Astrocyte (in vitro differentiated cells and primary cell): ENCODE measurements around the gene PTPRE. TPM values are rescaled to one million over a fixed set of nuclear protein-coding genes. Genes with fewer than 3 reads are reported as not detected.

Experiments used
- DNase-seq: peaks from one replicate; pipeline ENCODE4 v3.0.0-alpha.2; 2010; ENCODE audit warnings: low read depth
- FAIRE-seq: peaks from 2 replicates; lab custom pipeline; 2011; peaks lifted over from hg19 to GRCh38; lab: Jason Lieb, UNC
- H2AFZ ChIP-seq: 2 replicates; pipeline ENCODE4 v1.6.0; 2012; ENCODE audit warnings: low read depth, low read length, inconsistent platforms
- H3K27ac ChIP-seq: 2 replicates; pipeline ENCODE4 v1.5.1; 2011; ENCODE audit warnings: low read depth, low read length, inconsistent platforms
- H3K27me3 ChIP-seq: 2 replicates; pipeline ENCODE4 v1.6.0; 2011; ENCODE audit warnings: low read length, inconsistent platforms; ENCODE audit not compliant: insufficient read depth
- H3K36me3 ChIP-seq: 2 replicates; pipeline ENCODE4 v1.5.1; 2011; ENCODE audit warnings: low read length, inconsistent platforms; ENCODE audit not compliant: insufficient read depth
- H3K4me1 ChIP-seq: 2 replicates; pipeline ENCODE4 v1.5.1; 2011; ENCODE audit warnings: low read length, inconsistent platforms; ENCODE audit not compliant: insufficient read depth
- H3K4me2 ChIP-seq: 2 replicates; pipeline ENCODE4 v1.6.0; 2012; ENCODE audit warnings: low read length, inconsistent platforms
- H3K4me3 ChIP-seq: 2 replicates; pipeline ENCODE4 v1.5.1; 2011; ENCODE audit warnings: low read depth, mild to moderate bottlenecking, low read length, inconsistent platforms; ENCODE audit not compliant: insufficient read depth
- H3K79me2 ChIP-seq: 2 replicates; pipeline ENCODE4 v1.6.0; 2012; ENCODE audit warnings: mild to moderate bottlenecking, low read length, inconsistent platforms; ENCODE audit not compliant: insufficient read depth
- H3K9ac ChIP-seq: 2 replicates; pipeline ENCODE4 v1.6.0; 2012; ENCODE audit warnings: mild to moderate bottlenecking, low read length, inconsistent platforms
- H3K9me3 ChIP-seq: 2 replicates; pipeline ENCODE4 v1.5.1; 2012; ENCODE audit warnings: low read depth, mild to moderate bottlenecking, low read length, inconsistent platforms; ENCODE audit not compliant: insufficient read depth
- H4K20me1 ChIP-seq: 2 replicates; pipeline ENCODE4 v1.6.0; 2012; ENCODE audit warnings: low read length, inconsistent platforms; ENCODE audit not compliant: insufficient read depth
- H3K27ac Mint-ChIP-seq: one replicate; pipeline ENCODE4 v1.8.0; 2021; ENCODE audit warnings: mild to moderate bottlenecking, mixed read lengths; ENCODE audit not compliant: unreplicated experiment
- H3K27me3 Mint-ChIP-seq: one replicate; pipeline ENCODE4 v1.8.0; 2021; ENCODE audit warnings: low read depth, mixed read lengths; ENCODE audit not compliant: unreplicated experiment
- H3K36me3 Mint-ChIP-seq: one replicate; pipeline ENCODE4 v1.8.0; 2021; ENCODE audit warnings: low read depth, mixed read lengths; ENCODE audit not compliant: unreplicated experiment
- H3K4me1 Mint-ChIP-seq: one replicate; pipeline ENCODE4 v1.8.0; 2021; ENCODE audit warnings: low read depth, mixed read lengths; ENCODE audit not compliant: unreplicated experiment
- H3K4me3 Mint-ChIP-seq: one replicate; pipeline ENCODE4 v1.8.0; 2021; ENCODE audit warnings: mild to moderate bottlenecking, moderate library complexity, mixed read lengths; ENCODE audit not compliant: unreplicated experiment
- H3K9me3 Mint-ChIP-seq: one replicate; pipeline ENCODE4 v1.8.0; 2021; ENCODE audit warnings: mild to moderate bottlenecking, mixed read lengths; ENCODE audit not compliant: unreplicated experiment
- CTCF ChIP-seq: IDR thresholded peaks from 2 replicates; pipeline ENCODE4 v1.5.1; 2011; ENCODE audit warnings: low read depth, mild to moderate bottlenecking, inconsistent platforms, low read length, moderate library complexity; ENCODE audit not compliant: insufficient read depth
- EZH2 ChIP-seq: IDR thresholded peaks from 2 replicates; pipeline ENCODE4 v1.6.1; 2012; ENCODE audit warnings: mild to moderate bottlenecking, low read length, inconsistent platforms; ENCODE audit not compliant: insufficient read depth
- total RNA-seq: library from RNA; stranded (reverse); gene quantifications from 2 replicates; pipeline ENCODE4 v1.2.1, GENCODE V29; 2021

Gene PTPRE
- total RNA-seq, 1 donor from 2014 or later: 14.1 TPM

DNA sequence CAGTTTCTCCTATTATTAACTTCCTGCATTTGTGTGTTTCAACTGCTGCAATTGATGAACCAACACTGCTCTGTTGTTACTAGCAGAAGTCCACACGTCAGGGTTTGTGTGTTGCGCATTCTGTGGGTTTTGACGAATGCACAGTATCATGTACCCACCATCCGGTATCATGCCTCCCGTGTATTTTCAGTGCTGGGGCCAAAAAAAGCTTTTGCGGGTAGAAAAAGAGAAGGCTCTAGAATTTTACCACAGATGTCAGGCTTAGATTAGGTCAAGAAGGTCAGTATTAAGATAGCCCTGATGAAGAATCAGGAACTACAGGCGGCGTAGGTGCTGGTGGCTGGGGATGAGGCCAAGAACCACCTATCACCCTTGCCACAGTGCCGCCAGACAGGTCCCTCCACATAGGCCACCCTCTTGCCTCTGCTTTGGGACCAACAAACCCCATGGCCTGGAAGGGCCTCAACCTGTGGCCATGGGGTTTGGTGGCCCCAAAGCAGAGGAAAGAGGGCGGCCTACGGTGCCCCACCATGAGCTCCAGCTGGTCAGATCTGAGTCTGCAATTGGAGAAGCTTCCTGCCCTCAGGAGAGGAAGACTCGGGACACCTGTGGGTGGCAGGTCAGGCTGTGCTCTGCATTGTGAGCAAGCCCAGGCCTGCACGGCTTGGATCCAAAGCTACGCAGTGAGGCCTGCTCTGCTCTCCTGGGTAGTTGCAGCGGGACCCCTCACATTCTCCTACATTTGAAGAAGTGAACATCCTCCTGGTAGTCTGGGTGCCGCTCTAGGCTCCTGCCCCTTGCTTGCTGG lies 147.5 kb downstream of the PTPRE start:
- no peak for TF ChIP-seq EZH2
- no peak for TF ChIP-seq CTCF
- Histone ChIP-seq H2AFZ (no peak overlapping the region), H3K4me1 (no peaks in the 10 kb centered on the region), H4K20me1 (no peaks in the 10 kb centered on the region), H3K27me3 (no peaks in the 10 kb centered on the region), H3K79me2 (no peaks in the 10 kb centered on the region), H3K9ac (no peak overlapping the region), H3K27ac (no peak overlapping the region), H3K4me3 (no peak overlapping the region), H3K9me3 (no peaks in the 10 kb centered on the region), H3K36me3 (no peaks in the 10 kb centered on the region), H3K4me2 (no peak overlapping the region)
- Mint-ChIP-seq H3K4me3 (no peak overlapping the region), H3K9me3 (peaks cover 6% of the 10 kb centered on the region), H3K27me3 (no peaks in the 10 kb centered on the region), H3K36me3 (peaks cover 39% of the 10 kb centered on the region), H3K4me1 (no peaks in the 10 kb centered on the region), H3K27ac (no peak overlapping the region)
- FAIRE-seq (no peak), DNase-seq (no peak)

DNA sequence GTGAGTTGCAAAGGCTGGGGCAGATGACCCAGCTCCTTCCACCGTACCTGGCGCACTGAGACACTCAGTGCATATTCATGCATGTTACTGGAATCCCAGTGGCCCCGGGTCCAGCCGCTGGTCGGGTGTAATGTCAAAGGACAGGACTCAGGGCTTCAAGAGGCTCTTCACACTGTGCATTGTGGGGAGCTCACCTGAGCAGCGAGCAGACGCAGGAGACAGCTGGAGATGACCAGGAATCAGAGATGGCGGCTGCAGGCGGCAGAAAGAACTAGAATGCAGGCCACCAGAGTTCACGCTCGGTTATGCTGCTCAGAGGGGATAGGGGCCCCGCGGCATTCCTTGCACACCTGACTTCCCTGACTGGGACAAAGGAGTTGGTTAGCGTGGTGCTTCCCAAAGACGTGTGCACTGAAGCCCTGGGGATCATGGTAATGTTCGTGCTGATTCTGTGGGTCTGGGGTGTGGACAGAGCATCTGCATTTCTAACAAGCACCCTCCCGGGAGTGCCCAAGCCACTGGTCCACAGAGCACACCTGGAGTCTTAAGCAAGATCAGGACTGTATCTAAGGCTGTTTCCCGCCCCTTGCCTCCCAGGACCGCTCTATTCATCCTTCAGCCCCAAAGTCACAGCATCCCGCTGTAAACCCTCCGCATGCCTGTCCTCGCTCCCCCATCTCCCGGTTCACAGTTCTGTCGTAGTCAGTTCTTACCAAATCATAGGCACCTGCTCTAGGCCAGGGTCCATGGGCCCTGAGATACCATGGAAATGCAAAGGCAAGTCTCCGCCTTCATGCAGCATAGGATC lies 148.4 kb downstream of the PTPRE start:
- Mint-ChIP-seq H3K27me3 (no peaks in the 10 kb centered on the region), H3K4me1 (no peaks in the 10 kb centered on the region), H3K9me3 (peaks cover 4% of the 10 kb centered on the region), H3K4me3 (no peak overlapping the region), H3K36me3 (peaks cover 38% of the 10 kb centered on the region), H3K27ac (no peak overlapping the region)
- H2AFZ ChIP-seq: no peak overlapping the region
- H3K4me2 ChIP-seq: no peak overlapping the region
- no peak for TF ChIP-seq EZH2
- no peak for TF ChIP-seq CTCF
- H3K36me3 ChIP-seq: no peaks in the 10 kb centered on the region
- H3K4me3 ChIP-seq: no peak overlapping the region
- no peaks in the 10 kb centered on the region for H3K4me1 ChIP-seq
- H4K20me1 ChIP-seq: no peaks in the 10 kb centered on the region
- no peak overlapping the region for H3K27ac ChIP-seq
- H3K9ac ChIP-seq: no peak overlapping the region
- H3K9me3 ChIP-seq: peaks cover 2% of the 10 kb centered on the region
- DNase-seq (no peak), FAIRE-seq (no peak)
- H3K27me3 ChIP-seq: no peaks in the 10 kb centered on the region
- no peaks in the 10 kb centered on the region for H3K79me2 ChIP-seq
